GM19395 (cell line): ENCODE results near the gene STK32B.
"Not testable (repeated sequence)": the region's sequence is repeated elsewhere in the genome, so short reads cannot be mapped to it uniquely, and the experiment has no call there.

Experiments
- ATAC-seq: cut with Tn5 transposase; IDR thresholded peaks from one replicate; pipeline ENCODE4 v1.9.1; 2021; ENCODE audit warnings: mild to moderate bottlenecking, moderate library complexity; ENCODE audit not compliant: unreplicated experiment

STK32B gene

DNA sequence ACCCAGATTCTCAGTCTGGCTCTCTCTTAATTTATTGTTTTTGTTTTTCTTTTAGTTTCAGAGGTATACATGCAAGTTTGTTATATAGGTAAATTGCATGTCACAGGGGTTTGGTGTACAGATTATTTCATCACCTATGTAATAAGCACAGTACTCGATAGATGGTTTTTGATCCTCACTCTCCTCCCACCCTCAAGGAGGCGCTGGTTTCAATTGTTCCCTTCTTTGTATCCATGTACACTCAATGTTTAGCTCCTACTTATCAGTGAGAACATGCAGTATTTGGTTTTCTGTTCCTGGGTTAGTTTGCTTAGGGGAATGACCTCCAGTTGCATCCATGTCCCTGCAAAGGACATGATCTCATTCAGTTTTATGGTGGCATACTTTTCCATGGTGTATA lies 198.4 kb downstream of the STK32B start:
- no peak for ATAC-seq

DNA sequence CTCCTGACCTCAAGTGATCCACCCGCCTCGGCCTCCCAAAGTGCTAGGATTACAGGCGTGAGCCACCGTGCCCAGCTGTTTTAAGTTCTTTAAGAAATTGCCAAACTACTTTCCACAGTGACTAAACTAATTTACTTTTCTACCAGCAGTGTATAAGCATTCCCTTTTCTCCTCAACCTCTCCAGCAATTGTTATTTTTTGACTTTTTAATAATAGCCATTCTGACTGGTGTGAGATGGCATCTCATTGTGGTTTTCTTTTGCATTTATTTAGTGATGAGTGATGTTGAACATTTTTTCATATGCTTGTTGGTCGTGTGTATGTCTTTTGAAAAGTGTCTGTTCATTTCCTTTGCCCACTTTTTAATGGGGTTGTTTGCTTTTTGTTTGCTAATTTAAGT lies 199.3 kb downstream of the STK32B start:
- not testable (repeated sequence) for ATAC-seq

DNA sequence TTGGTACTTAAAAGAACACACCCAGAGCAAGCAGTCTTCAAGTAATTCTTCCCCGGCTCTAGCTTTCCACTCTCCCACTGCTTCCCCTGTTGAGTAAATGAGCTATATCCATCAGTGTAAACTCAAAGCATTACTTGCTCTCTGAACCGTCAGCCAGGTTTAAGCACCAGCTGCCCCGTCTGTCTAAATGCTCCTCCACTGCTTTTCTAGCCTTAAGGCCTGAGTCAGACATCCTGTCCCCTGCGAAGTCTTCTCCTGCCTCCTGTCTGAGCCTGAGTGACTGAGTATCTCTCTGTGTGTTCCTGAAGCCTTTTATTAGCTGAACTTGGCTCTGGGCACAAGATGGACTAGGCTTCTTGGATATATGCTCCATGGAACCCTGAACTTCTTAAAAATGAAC lies 205.1 kb downstream of the STK32B start:
- ATAC-seq, result no peak

DNA sequence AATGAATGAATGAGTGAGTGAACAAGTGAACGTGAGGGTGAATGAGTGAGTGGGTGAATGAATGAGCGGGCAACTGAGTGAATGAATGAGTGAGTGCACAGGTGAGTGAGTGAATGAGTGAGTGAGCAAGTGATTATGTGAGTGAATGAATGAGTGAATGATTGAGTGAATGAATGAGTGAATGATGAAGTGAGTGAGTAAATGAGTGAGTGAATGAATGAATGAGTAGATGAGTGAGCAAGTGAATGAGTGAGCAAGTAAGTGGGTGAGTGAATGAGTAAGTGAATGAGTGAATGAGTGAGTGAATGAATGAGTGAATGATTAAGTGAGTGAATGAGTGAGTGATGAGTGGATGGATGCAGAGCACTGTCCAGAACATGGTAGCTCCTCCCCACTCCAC lies 205.8 kb downstream of the STK32B start:
- ATAC-seq, result no peak

DNA sequence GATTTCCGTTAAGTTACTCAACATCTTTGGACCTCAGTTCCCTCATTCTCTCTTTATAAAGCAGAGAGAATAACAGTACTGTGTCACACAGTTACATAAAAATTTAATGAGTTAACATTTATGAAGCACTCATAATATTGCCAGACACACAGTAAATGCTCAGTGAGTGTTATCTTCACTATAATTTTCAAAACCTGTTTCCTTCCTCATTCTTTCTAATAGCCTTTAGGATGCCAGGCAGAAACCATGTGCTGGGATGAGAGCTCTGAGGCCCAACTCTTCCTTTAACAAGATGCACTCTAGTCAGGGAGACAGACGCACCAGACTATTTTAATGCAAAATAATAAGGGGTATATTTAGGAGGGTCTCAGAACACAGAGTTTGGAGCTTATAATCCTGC lies 208.2 kb downstream of the STK32B start:
- no peak for ATAC-seq

DNA sequence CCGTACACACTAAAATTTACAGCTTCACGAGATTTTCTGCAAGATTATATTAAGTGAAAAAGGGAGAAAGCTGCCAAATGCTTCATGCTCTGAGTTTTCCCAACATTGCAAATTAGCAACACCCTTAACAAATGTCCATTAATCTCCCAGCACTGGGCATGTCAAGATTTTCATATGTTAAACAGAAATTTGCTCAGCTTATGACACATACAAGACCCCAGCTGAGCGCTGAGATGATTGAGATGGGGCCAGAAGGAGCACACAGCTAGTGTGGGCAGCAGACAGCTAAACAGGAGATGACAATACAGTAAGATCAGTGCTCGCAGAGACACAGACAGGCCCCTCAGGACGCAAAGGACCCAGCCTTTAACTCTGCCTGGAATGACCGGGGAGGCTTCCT lies 208.8 kb downstream of the STK32B start:
- no peak for ATAC-seq

DNA sequence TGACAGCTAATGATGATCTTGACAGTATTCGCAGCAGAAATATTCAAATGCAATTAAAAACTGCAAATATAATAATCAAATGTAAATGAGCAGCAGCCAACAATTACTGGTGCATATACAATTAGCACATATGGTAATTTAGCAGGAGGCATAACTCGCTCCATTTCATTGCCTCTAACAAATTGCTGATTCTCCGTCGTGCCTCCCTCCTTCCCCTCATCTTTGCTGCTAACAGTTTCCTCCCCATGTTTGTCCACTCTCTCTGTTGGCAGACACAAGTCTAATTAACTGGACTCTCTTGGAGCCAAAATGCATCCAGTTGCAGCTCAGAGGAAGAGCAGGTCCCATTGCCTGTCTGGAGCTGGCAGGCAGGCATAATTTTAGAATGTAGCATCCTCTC lies 210.6 kb downstream of the STK32B start:
- no peak for ATAC-seq

DNA sequence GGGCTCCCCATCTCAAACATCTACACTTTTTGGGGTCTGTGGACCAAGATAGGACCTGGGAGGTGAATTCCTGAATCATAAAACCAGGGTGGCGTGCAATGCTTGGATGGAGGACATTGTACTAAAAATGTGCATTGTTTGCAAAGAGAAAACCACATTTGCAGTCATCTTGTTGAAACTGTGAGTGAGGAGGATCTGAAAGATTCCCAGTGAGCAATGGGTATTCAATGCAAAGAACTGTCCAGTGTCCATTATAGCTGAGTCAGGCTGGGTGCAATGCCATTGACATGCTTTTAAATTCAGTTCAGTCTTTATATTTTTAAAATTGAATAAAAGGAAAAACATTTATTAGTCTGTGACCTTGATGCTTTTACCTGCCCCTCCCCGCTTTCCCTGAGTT lies 215.7 kb downstream of the STK32B start:
- ATAC-seq, result no peak

DNA sequence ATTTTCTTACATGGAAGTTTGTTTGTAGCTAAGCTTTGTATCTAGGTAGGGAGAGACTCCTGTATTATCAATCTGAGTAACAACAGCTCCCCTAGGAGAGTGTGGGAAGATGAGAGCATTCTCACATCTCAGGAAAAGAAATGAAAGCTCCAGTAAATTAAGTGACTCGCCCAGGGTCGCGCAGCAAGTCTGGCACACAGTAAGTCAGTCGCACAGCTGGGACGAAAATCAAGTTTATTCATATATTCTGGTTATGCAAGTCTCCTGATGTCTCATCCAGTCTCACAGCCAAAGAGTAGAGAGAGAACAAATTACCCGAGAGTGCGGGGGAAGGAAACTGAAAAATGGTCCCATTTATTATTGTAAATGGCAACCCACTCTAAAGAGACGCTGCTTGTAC lies 216.1 kb downstream of the STK32B start:
- ATAC-seq, result no peak

DNA sequence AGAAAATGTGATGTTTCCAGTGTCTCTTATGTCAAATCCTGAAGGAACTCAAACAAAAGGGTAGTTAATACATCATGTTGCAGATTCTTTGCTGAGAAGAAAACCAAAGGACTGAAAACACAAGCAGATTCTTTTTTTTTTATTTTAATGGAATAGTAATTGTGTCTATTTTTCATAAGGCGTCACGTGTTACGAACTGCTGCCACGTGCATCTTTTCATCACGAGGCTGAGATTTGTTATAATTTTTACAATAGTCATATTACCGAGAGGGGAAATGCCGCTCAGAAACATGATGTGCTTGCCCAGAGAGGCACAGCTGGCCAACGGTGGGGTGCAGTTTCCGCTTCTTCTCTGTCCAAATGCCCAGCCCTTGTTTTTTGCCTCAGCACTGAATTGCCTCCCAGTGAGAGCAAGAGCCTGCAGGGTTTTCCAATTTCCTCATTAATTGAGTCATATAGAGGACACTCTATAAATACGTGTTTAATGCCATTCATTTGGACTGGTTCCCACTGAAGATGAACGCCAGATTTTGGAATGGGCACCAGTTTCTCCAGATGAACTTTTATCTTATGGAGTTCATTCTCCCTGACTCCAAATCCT lies 225.3 kb downstream of the STK32B start:
- no peak for ATAC-seq

DNA sequence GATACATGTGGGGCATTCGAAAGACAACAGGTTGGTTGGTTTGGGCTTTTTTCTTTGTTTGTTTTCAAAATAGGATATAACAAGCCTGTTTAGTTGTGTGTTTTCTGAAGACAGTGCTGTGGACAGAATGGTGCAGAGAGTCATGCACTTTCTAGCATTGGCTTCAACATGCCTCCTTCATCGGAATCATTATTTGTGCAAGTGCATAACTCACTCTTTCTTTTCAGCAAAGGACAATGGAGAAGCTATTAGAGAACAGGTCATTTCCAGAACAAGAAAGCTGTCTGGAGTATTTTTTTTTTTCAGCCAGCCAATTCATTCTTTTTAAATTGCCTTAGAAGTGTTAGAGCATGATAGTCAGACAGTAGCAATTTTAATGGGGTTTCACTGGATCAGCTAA lies 225.8 kb downstream of the STK32B start:
- no peak for ATAC-seq

DNA sequence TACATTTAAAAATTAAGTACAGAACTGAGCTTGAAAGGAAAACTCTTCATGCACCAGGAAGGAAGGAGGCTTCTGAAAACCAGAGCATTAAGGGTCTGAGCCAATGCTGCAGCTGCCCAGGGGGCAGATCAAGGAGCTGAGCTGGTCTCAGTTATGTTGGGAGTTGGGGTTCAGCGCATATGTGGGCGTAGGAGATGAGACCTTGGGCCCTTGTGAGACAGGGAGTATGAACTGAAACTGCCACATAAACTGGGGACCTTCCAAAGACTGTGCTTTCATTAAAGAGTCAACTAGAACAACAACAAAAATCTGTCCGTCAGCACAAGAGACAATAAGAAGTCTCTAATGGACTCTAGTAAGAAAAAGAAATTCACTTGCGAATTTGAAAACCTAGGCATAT lies 226.9 kb downstream of the STK32B start:
- no peak for ATAC-seq

DNA sequence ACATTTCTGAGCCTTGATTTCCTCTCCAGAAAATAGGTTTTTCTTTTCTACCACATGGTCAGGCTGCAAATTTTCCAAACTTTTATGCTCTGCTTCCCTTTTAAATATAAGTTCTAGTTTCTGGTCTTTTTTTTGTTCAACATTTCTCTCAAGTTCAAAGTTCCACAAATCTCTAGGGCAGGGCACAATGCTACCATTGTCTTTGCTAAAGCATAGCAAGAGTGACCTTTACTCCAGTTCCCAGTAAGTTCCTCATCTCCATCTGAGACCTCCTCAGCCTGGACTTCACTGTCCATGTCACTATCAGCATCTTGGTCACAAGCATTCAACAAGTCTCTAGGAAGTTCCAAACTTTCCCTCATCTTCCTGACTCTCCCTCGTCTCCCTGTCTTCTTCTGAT lies 228.8 kb downstream of the STK32B start:
- ATAC-seq, result not testable (repeated sequence)

DNA sequence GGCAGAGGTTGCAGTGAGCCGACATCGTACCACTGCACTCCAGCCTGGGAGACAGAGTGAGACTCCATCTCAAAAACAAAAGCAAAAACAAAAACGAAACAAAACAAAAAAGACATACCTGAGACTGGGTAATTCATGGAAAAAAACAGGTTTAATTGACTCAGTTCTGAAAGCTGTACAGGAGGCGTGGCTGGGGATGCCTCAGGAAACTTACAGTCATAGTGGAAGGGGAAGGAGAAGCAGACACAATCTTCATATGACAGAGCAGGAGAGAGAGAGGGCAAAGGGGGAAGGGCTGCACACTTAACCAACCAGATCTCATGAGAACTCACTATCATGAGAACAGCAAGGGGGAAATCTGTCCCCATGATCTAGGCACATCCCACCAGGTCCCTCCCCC lies 229.5 kb downstream of the STK32B start:
- ATAC-seq, result no peak

DNA sequence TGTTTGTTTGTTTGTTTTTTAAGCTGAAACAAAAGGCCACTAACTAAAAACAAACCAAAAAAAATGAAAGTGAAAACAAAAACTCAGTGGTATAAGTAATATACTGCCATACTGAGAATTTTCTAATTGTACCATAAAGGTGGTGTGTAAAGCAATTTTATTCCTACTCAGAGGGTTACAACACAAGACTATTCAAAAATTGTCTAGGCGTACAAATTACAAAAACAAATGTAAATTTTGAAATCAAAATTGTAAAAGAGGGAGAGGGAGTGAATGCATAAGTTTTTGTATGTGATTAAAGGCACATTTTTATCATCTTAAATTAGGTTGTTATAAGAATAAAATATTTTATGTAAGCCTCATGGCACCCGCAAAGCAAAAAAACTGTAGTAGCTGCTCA lies 232.6 kb downstream of the STK32B start:
- no peak for ATAC-seq

DNA sequence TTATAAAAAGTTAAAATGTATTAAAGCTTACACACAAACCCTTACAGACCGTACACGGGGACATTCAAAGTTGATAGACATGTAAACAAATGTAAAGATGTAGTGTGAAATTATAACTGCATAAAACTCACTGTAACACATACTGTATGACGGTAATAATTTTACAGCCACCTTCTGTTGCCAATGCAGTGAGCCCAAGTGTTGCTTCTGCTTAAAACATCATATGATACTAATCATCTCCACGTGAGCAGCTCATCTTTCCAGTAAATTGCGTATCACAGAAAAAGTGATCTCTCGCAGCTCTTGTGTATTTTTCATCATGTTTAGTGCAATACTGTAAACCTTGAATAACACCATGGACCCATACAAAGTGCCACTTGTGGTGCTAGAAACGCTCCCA lies 233.2 kb downstream of the STK32B start:
- no peak for ATAC-seq

DNA sequence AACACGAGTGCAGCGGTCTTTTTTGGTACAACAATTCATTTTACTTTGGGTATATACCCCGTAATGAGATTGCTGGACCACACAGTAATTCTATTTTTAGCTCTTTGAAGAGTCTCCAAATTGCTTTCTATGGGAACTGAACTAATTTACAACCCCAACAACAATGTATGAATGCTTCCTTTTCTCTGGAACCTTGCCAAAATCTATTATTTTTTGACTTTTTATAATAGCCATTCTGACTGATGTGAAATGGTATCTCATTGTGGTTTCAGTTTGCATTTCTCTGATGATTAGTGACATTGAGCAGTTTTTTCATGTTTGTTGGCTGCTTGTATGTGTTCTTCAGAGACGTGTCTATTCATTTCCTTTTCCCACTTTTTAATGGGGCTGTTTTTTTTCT lies 240.8 kb downstream of the STK32B start:
- ATAC-seq, result no peak

DNA sequence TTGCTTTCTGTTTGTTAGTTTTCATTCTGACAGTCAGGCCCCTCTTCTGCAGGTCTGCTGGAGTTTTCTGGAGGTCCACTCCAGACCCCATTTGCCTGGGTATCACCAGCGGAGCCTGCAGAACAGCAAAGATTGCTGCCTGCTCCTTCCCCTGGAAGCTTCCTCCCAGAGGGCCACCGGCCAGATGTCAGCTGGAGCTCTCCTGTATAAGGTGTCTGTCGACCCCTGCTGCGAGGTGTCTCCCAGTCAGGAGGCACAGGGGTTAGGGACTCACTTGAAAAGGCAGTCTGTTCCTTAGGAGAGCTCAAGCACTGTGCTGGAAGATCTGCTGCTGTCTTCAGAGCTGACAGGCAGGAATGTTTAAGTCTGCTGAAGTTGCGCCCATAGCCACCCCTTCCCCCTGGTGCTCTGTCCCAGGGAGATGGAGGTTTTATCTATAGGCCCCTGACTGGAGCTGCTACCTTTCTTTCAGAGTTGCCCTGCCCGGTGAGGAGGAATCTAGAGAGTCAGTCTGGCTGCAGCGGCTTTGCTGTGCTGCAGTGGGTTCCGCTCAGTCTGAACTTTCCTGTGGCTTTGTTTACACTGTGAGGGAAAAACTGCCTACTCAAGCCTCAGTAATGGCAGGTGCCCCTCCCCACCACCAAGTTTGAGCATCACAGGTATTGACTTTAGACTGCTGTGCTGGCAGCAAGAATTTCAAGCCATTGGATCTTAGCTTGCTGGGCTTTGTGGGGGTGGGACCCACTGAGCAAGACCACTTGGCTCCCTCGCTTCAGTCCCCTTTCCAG lies 246.9 kb downstream of the STK32B start:
- not testable (repeated sequence) for ATAC-seq

DNA sequence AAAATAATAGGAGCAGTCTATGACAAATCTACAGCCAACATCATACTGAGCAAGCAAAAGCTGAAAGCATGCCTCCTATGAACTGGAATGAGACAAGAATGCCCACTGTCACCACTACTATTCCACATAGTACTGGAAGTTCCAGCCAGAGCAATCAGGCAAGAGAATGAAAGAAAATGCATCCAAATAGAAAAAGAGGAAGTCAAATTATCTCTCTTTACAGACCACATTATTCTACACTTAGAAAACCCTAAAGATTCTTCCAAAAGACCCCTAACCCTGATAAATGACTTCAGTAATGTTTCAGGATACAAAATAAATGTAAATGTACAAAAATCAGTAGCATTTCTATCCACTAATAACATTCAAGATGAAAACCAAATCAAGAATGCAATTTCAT lies 249.0 kb downstream of the STK32B start:
- ATAC-seq, result no peak

DNA sequence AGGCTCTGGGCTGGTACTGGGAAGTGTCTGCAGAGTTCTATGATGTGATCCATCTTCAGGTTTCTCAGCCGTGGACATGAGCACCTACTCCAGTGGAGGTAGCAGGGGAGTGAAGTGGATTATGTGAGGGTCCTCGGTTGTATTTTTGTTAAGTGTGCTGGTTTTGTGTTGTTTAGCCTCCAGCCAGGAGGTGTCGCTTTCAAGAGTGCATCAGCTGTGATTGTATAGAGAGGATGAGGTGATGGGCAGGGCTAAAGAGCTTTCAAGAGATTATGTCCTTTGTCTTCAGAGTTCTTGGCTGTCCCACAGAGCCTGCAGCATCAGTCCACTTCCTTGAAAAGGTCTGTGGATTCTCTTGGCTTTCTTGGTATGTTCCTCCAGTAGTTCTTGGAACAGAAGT lies 256.6 kb downstream of the STK32B start:
- no peak for ATAC-seq

DNA sequence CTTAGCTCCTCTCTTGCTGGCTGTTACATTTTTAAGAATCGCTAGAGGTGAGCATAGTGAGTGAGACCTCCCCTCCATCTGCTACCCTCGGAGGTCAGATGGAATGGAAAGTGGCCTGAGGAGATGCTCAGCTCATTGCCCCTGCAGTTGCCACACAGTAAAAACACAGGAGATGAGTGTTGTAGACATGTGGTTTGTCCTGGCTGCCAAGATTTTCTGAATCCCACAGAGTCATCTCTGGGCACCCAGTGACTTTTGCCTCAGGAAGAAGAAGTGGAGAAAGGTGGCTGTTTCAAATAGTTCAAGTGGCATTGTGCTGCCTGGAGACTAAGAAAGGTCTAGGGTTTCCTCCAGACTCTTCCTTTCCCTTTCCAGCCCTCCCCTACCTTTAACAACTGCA lies 271.0 kb downstream of the STK32B start:
- ATAC-seq, result no peak

DNA sequence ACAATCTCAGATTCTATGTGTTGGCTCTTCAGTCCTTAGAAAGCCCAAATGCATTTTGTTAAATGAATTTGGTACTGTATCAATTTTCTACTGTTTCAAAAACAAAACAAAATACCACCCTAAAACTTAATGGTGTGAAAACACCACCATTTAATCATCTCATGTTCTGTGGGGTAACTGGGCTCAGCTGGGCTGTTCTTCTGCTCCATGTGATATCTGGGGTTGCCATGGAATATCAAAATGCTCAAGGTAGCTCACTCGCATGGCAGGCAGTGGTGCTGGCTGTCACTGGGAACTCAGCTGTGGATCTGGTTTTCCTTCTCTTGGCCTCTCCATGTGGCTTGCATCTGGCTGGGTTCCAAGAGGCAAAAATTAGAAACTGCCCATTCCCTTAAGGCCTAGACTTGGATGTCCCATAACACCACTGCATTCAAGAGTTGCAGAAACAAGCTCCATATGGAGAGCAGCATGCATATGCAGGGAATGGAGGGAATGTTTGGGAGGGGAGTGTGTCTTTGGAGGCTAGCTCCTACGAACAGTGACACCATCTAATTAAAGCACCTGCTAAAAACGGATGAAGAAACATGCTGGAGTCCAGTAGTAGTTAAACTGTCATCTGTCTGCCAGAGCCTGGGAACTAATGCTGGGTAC lies 279.2 kb downstream of the STK32B start:
- ATAC-seq, result no peak
